Activated CD8-positive, alpha-beta memory T cell treated with anti-CD3 and anti-CD28 coated beads, Interleukin-2, amount 50 U/mL, for 1 hour (primary cell): ENCODE results near the gene ZBTB8B.

Experiments used
- DNase-seq: peaks from one replicate; pipeline ENCODE4 v3.0.0-alpha.2; 2020; ENCODE audit errors: extremely low read depth

ZBTB8B gene

DNA sequence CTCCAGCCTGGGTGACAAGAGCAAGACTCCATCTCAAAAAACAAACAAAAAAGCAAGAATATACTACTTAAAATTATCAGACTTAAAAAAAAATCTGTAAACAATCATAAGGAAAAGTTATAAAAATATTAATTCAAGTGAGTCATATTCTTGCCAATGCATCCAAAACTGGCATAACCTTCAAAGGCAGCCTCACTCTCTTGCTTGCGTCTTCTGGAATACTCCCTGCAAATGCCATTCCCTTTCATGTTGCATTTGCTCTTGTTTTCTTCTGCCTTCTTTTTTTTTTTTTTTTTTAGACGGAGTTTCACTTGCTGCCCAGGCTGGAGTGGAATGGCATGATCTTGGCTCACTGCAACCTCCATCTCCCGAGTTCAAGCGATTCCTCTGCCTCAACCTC, 42.1 kb downstream of the ZBTB8B start:
- DNase-seq: no peak

DNA sequence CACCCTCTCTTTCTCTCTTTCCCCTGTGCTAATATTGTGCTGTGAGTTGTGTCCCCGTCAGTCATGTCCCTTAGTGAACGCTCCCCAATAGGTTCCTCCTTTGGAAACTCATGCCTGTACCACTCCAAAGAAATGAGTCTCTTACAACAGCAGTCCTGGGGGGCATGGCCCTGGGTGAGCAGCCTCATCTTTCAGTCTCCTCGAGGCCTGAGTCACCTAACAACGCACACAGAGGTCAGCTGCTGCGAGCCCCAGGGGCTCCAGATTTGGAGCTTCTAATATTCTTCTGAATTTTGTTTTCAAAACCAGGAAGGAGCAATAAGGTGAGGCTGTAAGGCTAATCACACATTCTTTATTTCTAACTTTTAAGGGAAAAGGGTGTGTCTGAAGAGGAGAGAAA, 43.9 kb downstream of the ZBTB8B start:
- no peak for DNase-seq

DNA sequence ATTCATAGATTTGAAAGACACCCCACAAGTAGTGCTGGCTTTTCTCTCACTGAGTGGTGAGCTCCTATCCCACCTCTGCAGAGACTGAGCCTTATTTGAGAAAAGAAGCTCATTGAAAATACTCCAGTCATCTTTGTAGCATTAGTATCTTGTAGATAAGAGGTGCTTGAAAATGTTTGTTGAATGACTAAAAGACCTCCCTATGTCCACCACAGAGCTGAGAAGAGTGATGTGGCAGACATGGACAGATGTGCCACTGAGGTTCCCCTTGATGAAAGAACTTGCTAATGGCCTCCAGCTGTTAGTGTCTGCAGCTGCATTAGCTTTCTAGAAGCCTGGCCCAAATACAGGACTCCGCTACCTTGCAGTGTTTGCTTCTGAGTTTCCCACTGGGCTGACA, 45.1 kb downstream of the ZBTB8B start:
- no peak for DNase-seq
